AG04450 (cell line): ENCODE data around the gene TXNRD2. TPM values are rescaled to one million over a fixed set of nuclear protein-coding genes. Genes with fewer than 3 reads are reported as not detected.

Source experiments
- CTCF ChIA-PET: fragments of 300-600, 350-600 bp; formaldehyde crosslinking; extraction: SDS; loops from one replicate; lab custom pipeline; 2022; ENCODE audit warnings: antibody characterized with exemption, inconsistent platforms; lab: Charles Lee
- POLR2A ChIA-PET: fragments of 350-600 bp; formaldehyde crosslinking; extraction: SDS; loops from one replicate; lab custom pipeline; 2021; ENCODE audit warnings: antibody characterized with exemption, inconsistent platforms; lab: Yijun Ruan, JAX
- DNase-seq: peaks from one replicate; pipeline ENCODE4 v3.0.0-alpha.2; 2011; ENCODE audit warnings: low read depth, low spot score
- H3K27ac ChIP-seq: one replicate; pipeline ENCODE4 v1.5.1; 2012; ENCODE audit warnings: low read depth, low read length, control low read depth
- H3K27me3 ChIP-seq: one replicate; pipeline ENCODE4 v1.6.0; 2012; ENCODE audit warnings: low read length; ENCODE audit not compliant: control insufficient read depth, insufficient read depth
- H3K4me3 ChIP-seq: 2 replicates; pipeline ENCODE4 v1.5.1; 2011; ENCODE audit warnings: mild to moderate bottlenecking, low read depth, low read length, control low read depth
- H3K9me3 ChIP-seq: 2 replicates; pipeline ENCODE4 v1.5.1; 2012; ENCODE audit warnings: low read length; ENCODE audit not compliant: control insufficient read depth, insufficient read depth
- polyA plus RNA-seq: library from polyadenylated mRNA; depleted of rRNA; stranded (reverse); fragments of >200 nt; gene quantifications from 2 replicates; pipeline ENCODE4 v1.2.3, GENCODE V29; 2011
- TF ChIP-seq, protein P1 (sequence below): IDR thresholded peaks from 2 replicates; pipeline ENCODE4 v1.5.1; 2011; ENCODE audit warnings: low read depth, low read length, control low read depth, inconsistent platforms

The TXNRD2 gene
- polyA plus RNA-seq, 1 experiment = 13.3 TPM

DNA sequence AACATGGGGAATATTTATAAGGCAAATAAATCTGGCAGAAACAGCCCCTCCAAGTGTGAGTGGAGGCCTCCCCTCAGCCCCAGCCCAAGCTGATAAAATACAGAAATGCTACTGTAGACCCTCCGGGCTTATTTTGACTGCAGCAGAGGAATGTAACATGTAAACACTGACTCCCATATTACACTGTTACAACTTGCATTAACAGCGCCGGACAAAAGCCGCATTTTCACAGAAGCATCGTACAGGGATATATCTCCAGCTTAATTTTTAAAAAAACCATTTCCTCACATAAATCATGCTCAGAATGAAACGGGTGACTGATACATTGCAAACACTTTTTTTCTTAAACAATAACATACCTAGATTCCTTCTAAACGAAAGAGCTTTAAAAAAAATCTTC, 36.7 kb downstream of the TXNRD2 start:
- DNase-seq = no peak
- ChIA-PET POLR2A (interaction anchor here (1.1 to 1.4 kb wide), 2 partner anchors 50 to 174 kb away, joined by 3 to 4 read pairs; no protein-coding TSS in a partner anchor), CTCF (interaction anchor here (1.2 to 7.0 kb wide), 2 partner anchors 43 to 174 kb away, joined by 4 to 49 read pairs; no protein-coding TSS in a partner anchor)
- no peak overlapping the region for H3K4me3 ChIP-seq
- TF ChIP-seq, protein P1, sequence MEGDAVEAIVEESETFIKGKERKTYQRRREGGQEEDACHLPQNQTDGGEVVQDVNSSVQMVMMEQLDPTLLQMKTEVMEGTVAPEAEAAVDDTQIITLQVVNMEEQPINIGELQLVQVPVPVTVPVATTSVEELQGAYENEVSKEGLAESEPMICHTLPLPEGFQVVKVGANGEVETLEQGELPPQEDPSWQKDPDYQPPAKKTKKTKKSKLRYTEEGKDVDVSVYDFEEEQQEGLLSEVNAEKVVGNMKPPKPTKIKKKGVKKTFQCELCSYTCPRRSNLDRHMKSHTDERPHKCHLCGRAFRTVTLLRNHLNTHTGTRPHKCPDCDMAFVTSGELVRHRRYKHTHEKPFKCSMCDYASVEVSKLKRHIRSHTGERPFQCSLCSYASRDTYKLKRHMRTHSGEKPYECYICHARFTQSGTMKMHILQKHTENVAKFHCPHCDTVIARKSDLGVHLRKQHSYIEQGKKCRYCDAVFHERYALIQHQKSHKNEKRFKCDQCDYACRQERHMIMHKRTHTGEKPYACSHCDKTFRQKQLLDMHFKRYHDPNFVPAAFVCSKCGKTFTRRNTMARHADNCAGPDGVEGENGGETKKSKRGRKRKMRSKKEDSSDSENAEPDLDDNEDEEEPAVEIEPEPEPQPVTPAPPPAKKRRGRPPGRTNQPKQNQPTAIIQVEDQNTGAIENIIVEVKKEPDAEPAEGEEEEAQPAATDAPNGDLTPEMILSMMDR = no peak
- no peaks in the 10 kb centered on the region; the same call in 1 of the 2 replicates for H3K9me3 ChIP-seq
- no peaks in the 10 kb centered on the region for H3K27me3 ChIP-seq
- H3K27ac ChIP-seq = no peak overlapping the region

DNA sequence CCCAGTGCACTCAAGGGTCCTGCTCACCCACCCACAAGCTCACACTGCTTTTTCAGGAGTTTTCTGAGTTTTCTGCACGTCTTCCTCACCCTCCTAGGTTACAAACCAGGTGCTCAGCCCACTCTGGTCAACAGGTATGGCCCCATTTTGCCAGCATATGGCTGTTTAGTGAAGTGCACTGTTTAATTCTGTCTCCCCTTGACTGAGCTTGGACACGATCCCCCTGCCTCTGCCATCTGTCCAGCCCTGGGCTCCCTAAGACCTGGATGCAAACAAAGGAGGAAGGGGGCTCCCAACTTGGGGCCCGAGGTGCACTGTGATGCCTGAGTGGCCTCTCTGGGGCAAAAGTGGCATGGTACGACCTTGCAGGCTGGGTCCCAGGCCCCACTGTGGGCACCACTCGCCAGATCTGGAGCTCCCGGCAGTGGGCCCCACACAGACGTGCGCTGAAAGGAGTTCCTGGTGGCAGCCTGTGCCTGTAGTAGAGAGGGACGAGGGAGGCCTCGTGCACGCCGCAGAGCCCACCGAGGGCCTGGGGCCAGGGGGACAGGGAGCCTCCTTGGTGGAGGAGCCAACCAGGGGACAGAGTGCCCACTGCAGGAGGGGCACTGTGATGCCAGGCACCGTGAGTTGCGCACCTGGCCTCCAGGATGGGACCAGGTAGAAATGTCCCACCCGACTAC, 37.3 kb downstream of the TXNRD2 start:
- Histone ChIP-seq H3K27me3 (no peaks in the 10 kb centered on the region), H3K9me3 (no peaks in the 10 kb centered on the region; the same call in 1 of the 2 replicates), H3K27ac (no peak overlapping the region), H3K4me3 (no peak overlapping the region)
- TF ChIP-seq, protein P1 = no peak
- DNase-seq = no peak
- POLR2A ChIA-PET = interaction anchor here (1.1 to 1.4 kb wide), 2 partner anchors 49 to 174 kb away, joined by 3 to 4 read pairs; no protein-coding TSS in a partner anchor
- CTCF ChIA-PET = interaction anchor here (1.2 to 7.0 kb wide), 2 partner anchors 43 to 174 kb away, joined by 4 to 49 read pairs; no protein-coding TSS in a partner anchor

DNA sequence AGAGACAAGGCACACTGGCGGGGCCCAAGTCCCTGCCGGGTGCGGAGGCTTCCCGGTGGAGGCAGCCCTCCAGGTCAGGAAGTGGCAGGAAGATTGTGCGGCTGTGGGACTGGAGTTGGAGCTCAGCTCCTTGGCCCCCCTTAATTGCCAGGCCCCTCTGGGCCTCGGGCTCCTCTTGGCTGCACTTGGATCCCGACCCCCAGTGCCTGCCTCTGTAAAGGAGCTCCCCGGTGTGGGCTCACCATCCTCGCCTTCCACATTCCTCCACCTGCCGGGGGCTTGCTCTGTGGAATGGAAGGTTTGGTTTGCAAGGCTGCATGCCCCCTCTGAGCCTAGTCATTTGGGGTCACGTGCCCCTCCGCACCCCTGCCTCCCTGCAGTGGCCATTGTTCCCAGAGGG, 38.1 kb downstream of the TXNRD2 start:
- POLR2A ChIA-PET = no interaction called here

DNA sequence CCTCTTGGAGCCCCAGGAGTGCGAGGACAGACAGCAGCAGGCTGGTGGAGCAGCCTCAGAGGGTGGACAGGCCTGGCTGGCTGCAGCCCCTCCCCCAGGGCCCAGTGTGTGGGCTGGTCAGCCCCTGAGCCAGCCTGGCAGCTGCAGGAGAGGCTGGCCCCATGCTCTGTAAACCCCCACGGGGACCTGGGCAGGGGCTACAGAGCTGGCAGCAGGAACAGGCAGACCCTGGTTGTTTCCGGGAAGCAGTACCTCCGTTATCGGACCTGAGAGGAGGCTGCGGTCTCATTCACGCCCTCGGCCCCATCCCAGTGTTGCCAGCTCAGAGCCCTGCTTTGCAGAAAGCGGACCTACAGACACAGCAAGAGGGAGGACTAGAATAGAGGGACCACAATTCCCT, 38.6 kb downstream of the TXNRD2 start:
- Histone ChIP-seq H3K27me3 (no peaks in the 10 kb centered on the region), H3K27ac (no peak overlapping the region), H3K9me3 (no peaks in the 10 kb centered on the region; the same call in 1 of the 2 replicates), H3K4me3 (no peak overlapping the region)
- ChIA-PET CTCF (interaction anchor here (7.0 kb wide), 1 partner anchor 173 kb away, joined by 49 read pairs; no protein-coding TSS in a partner anchor), POLR2A (no interaction called here)
- TF ChIP-seq, protein P1 = no peak
- DNase-seq = no peak

More for the DNA sequence above, 38.1 kb downstream of the TXNRD2 start:
- Histone ChIP-seq H3K27ac (no peak overlapping the region), H3K4me3 (no peak overlapping the region), H3K9me3 (no peaks in the 10 kb centered on the region; the same call in 1 of the 2 replicates), H3K27me3 (no peaks in the 10 kb centered on the region)
- TF ChIP-seq, protein P1 = no peak
- CTCF ChIA-PET = interaction anchor here (7.0 kb wide), 1 partner anchor 173 kb away, joined by 49 read pairs; no protein-coding TSS in a partner anchor
- no peak for DNase-seq

DNA sequence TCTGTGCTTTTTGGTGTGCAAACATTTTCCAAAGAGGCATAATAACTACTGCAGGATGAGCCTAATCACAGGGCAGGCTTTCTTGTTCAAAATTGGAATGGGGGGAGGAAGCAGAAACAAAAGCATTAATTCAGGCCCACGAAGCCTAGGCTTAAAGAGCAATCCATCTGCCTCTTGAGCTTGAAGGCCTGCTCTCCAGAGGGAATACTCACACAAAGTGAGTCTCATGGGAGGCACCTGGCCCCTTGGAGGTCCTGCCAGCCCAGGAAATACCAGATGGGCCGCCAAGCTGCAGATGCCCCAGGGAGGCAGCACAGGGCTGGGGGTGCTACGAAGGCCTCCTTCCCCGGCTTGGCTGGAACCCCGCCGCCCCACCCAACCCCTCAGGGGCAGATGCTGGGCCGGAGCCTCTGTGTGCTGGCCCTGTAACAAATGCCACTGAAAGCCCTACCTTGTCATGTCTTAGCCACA, 39.3 kb downstream of the TXNRD2 start:
- Histone ChIP-seq H3K9me3 (no peaks in the 10 kb centered on the region; the same call in 1 of the 2 replicates), H3K27me3 (no peaks in the 10 kb centered on the region), H3K27ac (no peak overlapping the region), H3K4me3 (no peak overlapping the region)
- ChIA-PET CTCF (interaction anchor here (1.5 to 7.0 kb wide), 2 partner anchors 8 to 172 kb away, joined by 5 to 49 read pairs; no protein-coding TSS in a partner anchor), POLR2A (no interaction called here)
- TF ChIP-seq, protein P1 = no peak
- DNase-seq = no peak
